Body of pancreas (tissue), 4 donors: Measurements from ENCODE around the gene ERLIN1.

ENCODE experiments used
- POLR2A ChIP-seq, 3 donors: fragments of 450-650 bp; IDR thresholded peaks; one replicate each; pipeline ENCODE4 v1.6.1; 2016; ENCODE audit warnings: antibody characterized with exemption in 3 of 3, mild to moderate bottlenecking in 2 of 3
- TF ChIP-seq, protein P1 (sequence below), 7 experiments: fragments of 450-650 bp in 4 of 7; fragments of 200-600 bp in 3 of 7; sonication (generic) in 3 of 7; IDR thresholded peaks; one replicate each; pipeline ENCODE4 v1.5.1; 2016 to 2019; ENCODE audit warnings: antibody characterized with exemption in 7 of 7

DNA sequence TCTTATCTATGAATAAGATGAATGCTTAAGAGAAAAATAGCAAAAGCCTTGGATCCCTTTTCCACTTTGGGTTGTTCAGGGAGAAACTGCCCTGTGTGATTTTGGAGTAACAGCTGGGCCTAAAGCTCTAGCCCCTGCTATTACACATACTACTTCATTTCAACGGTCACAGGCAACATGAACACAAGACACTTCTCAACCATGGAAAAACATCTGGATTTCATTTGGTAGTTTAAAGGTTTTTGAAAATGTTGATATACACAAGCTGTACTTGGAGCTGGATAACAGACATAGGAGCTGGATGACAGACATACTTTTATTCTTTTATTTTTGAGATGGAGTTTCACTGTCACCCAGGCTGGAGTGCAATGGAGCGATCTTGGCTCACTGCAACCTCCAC is 46.3 kb upstream of the ERLIN1 start:
- TF ChIP-seq, protein P1, sequence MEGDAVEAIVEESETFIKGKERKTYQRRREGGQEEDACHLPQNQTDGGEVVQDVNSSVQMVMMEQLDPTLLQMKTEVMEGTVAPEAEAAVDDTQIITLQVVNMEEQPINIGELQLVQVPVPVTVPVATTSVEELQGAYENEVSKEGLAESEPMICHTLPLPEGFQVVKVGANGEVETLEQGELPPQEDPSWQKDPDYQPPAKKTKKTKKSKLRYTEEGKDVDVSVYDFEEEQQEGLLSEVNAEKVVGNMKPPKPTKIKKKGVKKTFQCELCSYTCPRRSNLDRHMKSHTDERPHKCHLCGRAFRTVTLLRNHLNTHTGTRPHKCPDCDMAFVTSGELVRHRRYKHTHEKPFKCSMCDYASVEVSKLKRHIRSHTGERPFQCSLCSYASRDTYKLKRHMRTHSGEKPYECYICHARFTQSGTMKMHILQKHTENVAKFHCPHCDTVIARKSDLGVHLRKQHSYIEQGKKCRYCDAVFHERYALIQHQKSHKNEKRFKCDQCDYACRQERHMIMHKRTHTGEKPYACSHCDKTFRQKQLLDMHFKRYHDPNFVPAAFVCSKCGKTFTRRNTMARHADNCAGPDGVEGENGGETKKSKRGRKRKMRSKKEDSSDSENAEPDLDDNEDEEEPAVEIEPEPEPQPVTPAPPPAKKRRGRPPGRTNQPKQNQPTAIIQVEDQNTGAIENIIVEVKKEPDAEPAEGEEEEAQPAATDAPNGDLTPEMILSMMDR (IDR thresholded peaks at IDR 0.05): no peak
- TF ChIP-seq POLR2A (IDR thresholded peaks at IDR 0.05): no peak
